Stimulated activated CD4-positive, alpha-beta T cell treated with anti-CD3 and anti-CD28 coated beads, Interleukin-1b, Interleukin-23, amount 100 ng/mL, for 4 hours (primary cell): Measurements from ENCODE around the gene BNC2.

Source experiments
- DNase-seq, 2 donors: peaks; one replicate each; pipeline ENCODE4 v3.0.0-alpha.2; 2020; ENCODE audit warnings: low read depth in 2 of 2

The BNC2 gene

DNA sequence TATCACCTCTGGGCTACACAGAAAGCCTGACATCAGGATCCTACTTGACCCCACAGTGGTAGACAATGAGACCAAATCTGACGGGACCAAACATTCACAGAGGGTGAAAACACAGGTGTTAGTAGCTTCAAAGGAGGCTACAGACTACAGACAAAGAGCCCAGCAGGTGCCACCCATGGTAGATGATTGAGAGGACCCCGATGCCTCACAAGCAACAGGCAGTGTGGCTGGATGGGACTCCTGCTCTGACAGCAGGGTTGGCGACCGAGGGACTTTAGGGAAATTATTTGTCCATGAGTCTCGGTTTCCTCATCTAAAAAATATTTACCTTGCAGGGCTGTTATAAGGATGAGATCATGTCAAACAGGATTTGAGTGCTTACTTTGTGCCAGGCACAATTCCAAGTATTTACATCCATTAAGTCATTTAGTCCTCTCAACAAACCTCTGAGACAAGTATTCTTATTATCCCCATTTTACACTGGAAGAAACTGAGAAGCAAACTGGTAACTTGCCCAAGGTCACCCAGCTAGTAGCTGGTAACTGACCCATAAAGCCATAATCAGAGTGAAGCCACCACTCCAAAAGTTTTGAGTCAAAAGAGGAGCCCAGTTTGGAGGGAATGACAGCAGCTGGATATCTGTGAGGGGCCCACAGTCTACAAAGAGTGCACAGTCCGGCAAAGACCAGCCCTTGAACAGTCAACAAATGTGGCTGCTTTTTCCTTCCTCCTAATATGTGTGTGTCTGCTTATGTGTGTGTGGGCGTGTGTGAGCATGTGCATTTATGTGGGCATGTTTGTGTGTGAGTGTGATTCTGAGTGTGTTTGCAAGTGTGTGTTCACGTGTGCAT is 502.0 kb downstream of the BNC2 start:
- no peak for DNase-seq

GRCh38 chr9:16367605-16368231 is 502.8 kb downstream of the BNC2 start:
- no peak for DNase-seq

- DNase-seq, result no peak
Observed at GRCh38 chr9:16364347-16364746, 506.1 kb downstream of the BNC2 start.

- DNase-seq, result no peak
Observed at GRCh38 chr9:16363916-16364315, 506.6 kb downstream of the BNC2 start.

- no peak for DNase-seq
Observed at GRCh38 chr9:16363073-16363781, 507.2 kb downstream of the BNC2 start.

DNA sequence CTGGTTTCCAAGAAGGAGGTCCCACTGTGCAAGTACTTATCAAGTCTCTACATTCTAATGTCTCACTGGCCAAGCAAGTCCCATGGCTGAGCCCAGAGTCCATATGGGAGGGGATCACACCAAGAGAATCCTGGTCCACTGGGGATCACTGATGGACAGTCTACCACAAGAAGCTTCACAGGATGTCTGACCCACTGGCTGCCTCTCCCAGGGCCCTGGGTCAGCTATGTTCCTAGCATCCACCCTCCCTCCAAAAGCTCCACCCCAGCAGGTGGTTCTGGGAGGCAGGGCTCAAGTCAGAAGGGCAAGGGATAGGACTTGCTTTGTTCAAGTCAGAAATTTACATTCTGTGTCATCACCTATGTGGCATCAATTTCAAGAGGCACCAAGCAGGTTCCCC is 508.5 kb downstream of the BNC2 start:
- no peak for DNase-seq

GRCh38 chr9:16361118-16361517 is 509.4 kb downstream of the BNC2 start:
- DNase-seq, result no peak

DNA sequence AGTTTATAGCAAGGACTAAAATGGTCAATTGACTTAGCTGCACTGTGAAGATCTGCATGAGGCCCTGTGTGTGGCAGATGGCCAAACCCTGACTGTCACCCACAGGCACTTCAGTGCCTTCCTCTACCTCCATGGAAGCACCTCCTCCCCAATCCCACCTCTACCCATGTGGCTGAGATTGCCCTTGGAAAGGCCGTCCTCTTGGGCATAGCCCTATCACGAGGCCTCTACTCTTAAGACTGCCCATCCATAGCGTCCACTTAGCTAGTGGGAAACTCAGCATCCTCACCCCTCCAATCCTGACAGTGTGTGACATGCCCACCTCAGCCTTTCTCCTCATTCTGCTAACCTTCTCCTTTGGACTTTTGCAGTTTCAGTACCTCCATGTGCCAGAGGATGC is 510.2 kb downstream of the BNC2 start:
- no peak for DNase-seq
